ENCODE results near the gene STAB1.

The STAB1 gene

GRCh38 chr3:52458031-52458760 lies 36.9 kb upstream of the STAB1 start:
- DNase-seq = no peak

- no peak for DNase-seq
Observed at GRCh38 chr3:52458770-52459545, 36.2 kb upstream of the STAB1 start.

GRCh38 chr3:52461874-52462273 lies 33.3 kb upstream of the STAB1 start:
- DNase-seq = no peak

GRCh38 chr3:52463416-52463815 lies 31.7 kb upstream of the STAB1 start:
- DNase-seq = no peak

GRCh38 chr3:52468336-52468735 lies 26.8 kb upstream of the STAB1 start:
- DNase-seq = no peak

- no peak for DNase-seq
Observed at GRCh38 chr3:52469001-52469400, 26.1 kb upstream of the STAB1 start.

- no peak for DNase-seq
Observed at GRCh38 chr3:52470920-52471319, 24.2 kb upstream of the STAB1 start.

GRCh38 chr3:52471371-52472238 lies 23.5 kb upstream of the STAB1 start:
- DNase-seq = no peak

GRCh38 chr3:52472239-52473000 lies 22.7 kb upstream of the STAB1 start:
- DNase-seq = no peak

GRCh38 chr3:52473026-52473425 lies 22.1 kb upstream of the STAB1 start:
- no peak for DNase-seq

- DNase-seq = no peak
Observed at GRCh38 chr3:52477076-52477795, 17.9 kb upstream of the STAB1 start.

GRCh38 chr3:52477796-52478095 lies 17.4 kb upstream of the STAB1 start:
- no peak for DNase-seq

- DNase-seq = no peak
Observed at GRCh38 chr3:52479037-52479876, 15.9 kb upstream of the STAB1 start.

GRCh38 chr3:52479877-52480575 lies 15.1 kb upstream of the STAB1 start:
- DNase-seq = no peak

- DNase-seq = no peak
Observed at GRCh38 chr3:52480768-52481715, 14.1 kb upstream of the STAB1 start.

GRCh38 chr3:52481819-52482521 lies 13.2 kb upstream of the STAB1 start:
- DNase-seq = no peak

- no peak for DNase-seq
Observed at GRCh38 chr3:52483081-52483480, 12.1 kb upstream of the STAB1 start.

- DNase-seq = no peak
Observed at GRCh38 chr3:52483577-52484381, 11.4 kb upstream of the STAB1 start.
